OCI-LY3 (cell line): Measurements from ENCODE around the gene KRTAP12-3.

ENCODE experiments used
- H2AFZ ChIP-seq: fragments of 200-600, 300-600 bp; shearing (Covaris generic); 2 replicates; pipeline ENCODE4 v1.6.0; 2014; ENCODE audit warnings: antibody characterized with exemption, low read depth, low read length
- H3K27ac ChIP-seq: fragments of 200-600, 300-600 bp; sonication (generic); 2 replicates; pipeline ENCODE4 v1.5.1; 2014; ENCODE audit warnings: mild to moderate bottlenecking, low read length, moderate library complexity, mixed read lengths
- H3K27me3 ChIP-seq: fragments of 200-600, 300-600 bp; sonication (generic); 2 replicates; pipeline ENCODE4 v1.6.1; 2014; ENCODE audit warnings: low read depth, low read length, mixed read lengths
- H3K36me3 ChIP-seq: fragments of 200-600, 300-600 bp; sonication (generic); replicated peaks from 2 replicates; pipeline ENCODE3; 2014; ENCODE audit warnings: low read depth, low read length, mixed read lengths
- H3K4me1 ChIP-seq: fragments of 300-600, 200-600 bp; sonication (generic); 2 replicates; pipeline ENCODE4 v1.6.1; 2014; ENCODE audit warnings: low read length, mixed read lengths
- H3K4me2 ChIP-seq: fragments of 200-600, 300-600 bp; sonication (generic); 2 replicates; pipeline ENCODE4 v1.6.1; 2014; ENCODE audit warnings: low read length, mixed read lengths
- H3K4me3 ChIP-seq: fragments of 300-600, 200-600 bp; sonication (generic); 2 replicates; pipeline ENCODE4 v1.5.1; 2014; ENCODE audit warnings: antibody characterized with exemption, mild to moderate bottlenecking, low read length, moderate library complexity
- H3K79me2 ChIP-seq: fragments of 300-600, 200-600 bp; shearing (Covaris generic); 2 replicates; pipeline ENCODE4 v1.6.1; 2014; ENCODE audit warnings: mild to moderate bottlenecking, low read length, mixed read lengths
- H3K9ac ChIP-seq: fragments of 300-600, 200-600 bp; shearing (Covaris generic); 2 replicates; pipeline ENCODE4 v1.6.0; 2014; ENCODE audit warnings: mild to moderate bottlenecking, low read length, moderate library complexity
- H3K9me3 ChIP-seq: fragments of 200-600, 300-600 bp; shearing (Covaris generic); 2 replicates; pipeline ENCODE4 v1.6.1; 2014; ENCODE audit warnings: low read length, mixed read lengths; ENCODE audit not compliant: insufficient read depth
- H4K20me1 ChIP-seq: fragments of 200-600, 300-600 bp; sonication (generic); 2 replicates; pipeline ENCODE4 v1.6.1; 2016; ENCODE audit warnings: low read length, mixed read lengths; ENCODE audit not compliant: insufficient read depth
- CTCF ChIP-seq: fragments of 200-600, 300-600 bp; sonication (generic); IDR thresholded peaks from 2 replicates; pipeline ENCODE4 v1.5.1; 2014; ENCODE audit warnings: antibody characterized with exemption, low read length, low read depth
- EZH2phosphoT487 ChIP-seq: fragments of 200-600 bp; shearing (Covaris generic); IDR thresholded peaks from 2 replicates; pipeline ENCODE4 v1.6.1; 2018; ENCODE audit warnings: antibody characterized with exemption, mixed run types, low read depth

The KRTAP12-3 gene

GRCh38 chr21:44612669-44613229 is 45.0 kb upstream of the KRTAP12-3 start:
- H3K4me3 ChIP-seq, result no peak overlapping the region
- no peak overlapping the region for H3K9ac ChIP-seq
- no peak overlapping the region for H2AFZ ChIP-seq
- H4K20me1 ChIP-seq, result no peaks in the 10 kb centered on the region
- TF ChIP-seq EZH2phosphoT487 (no peak), CTCF (no peak)
- no peaks in the 10 kb centered on the region for H3K4me1 ChIP-seq
- H3K9me3 ChIP-seq, result no peaks in the 10 kb centered on the region
- no peak overlapping the region for H3K4me2 ChIP-seq
- no peaks in the 10 kb centered on the region for H3K27me3 ChIP-seq
- H3K36me3 ChIP-seq, result no peaks in the 10 kb centered on the region
- no peak overlapping the region for H3K27ac ChIP-seq
- H3K79me2 ChIP-seq, result no peaks in the 10 kb centered on the region

GRCh38 chr21:44613386-44614155 is 44.2 kb upstream of the KRTAP12-3 start:
- no peak for TF ChIP-seq CTCF
- no peak for TF ChIP-seq EZH2phosphoT487
- Histone ChIP-seq H3K36me3 (no peaks in the 10 kb centered on the region), H3K4me2 (no peak overlapping the region), H3K79me2 (no peaks in the 10 kb centered on the region), H2AFZ (no peak overlapping the region), H3K27ac (no peak overlapping the region), H3K27me3 (no peaks in the 10 kb centered on the region), H3K4me3 (no peak overlapping the region), H3K9me3 (no peaks in the 10 kb centered on the region), H3K4me1 (no peaks in the 10 kb centered on the region), H3K9ac (no peak overlapping the region), H4K20me1 (no peaks in the 10 kb centered on the region)

GRCh38 chr21:44614161-44614631 is 43.5 kb upstream of the KRTAP12-3 start:
- H3K27me3 ChIP-seq, result no peaks in the 10 kb centered on the region
- H3K4me3 ChIP-seq, result no peak overlapping the region

More at GRCh38 chr21:44614161-44614631, 43.5 kb upstream of the KRTAP12-3 start:
- TF ChIP-seq EZH2phosphoT487 (no peak), CTCF (no peak)
- no peaks in the 10 kb centered on the region for H3K36me3 ChIP-seq
- no peak overlapping the region for H3K9ac ChIP-seq
- no peaks in the 10 kb centered on the region for H4K20me1 ChIP-seq
- no peak overlapping the region for H3K27ac ChIP-seq
- H3K9me3 ChIP-seq, result no peaks in the 10 kb centered on the region
- H2AFZ ChIP-seq, result no peak overlapping the region
- no peaks in the 10 kb centered on the region for H3K4me1 ChIP-seq
- H3K79me2 ChIP-seq, result no peaks in the 10 kb centered on the region
- no peak overlapping the region for H3K4me2 ChIP-seq
